OCI-LY7 (cell line): Measurements from ENCODE around the gene ELL.

Source experiments
- CTCF ChIP-seq: fragments of 200-600 bp; sonication (generic); conservative IDR thresholded peaks from 2 replicates; pipeline ENCODE4 v1.5.1; 2014; ENCODE audit warnings: mild to moderate bottlenecking, antibody characterized with exemption, low read length, moderate library complexity, mixed read lengths
- EZH2phosphoT487 ChIP-seq: fragments of 200-600 bp; sonication (generic); IDR thresholded peaks from 2 replicates; pipeline ENCODE4 v1.6.1; 2018; ENCODE audit warnings: low read depth, borderline replicate concordance, mild to moderate bottlenecking, mixed run types, antibody characterized with exemption, low read length, moderate library complexity, mixed read lengths

- no peak for TF ChIP-seq CTCF
- no peak for TF ChIP-seq EZH2phosphoT487
Measured at GRCh38 chr19:18537431-18537830, 15.6 kb upstream of the ELL start.
